HepG2 (cell line): ENCODE results near the gene CCDC201. TPM values are rescaled to one million over a fixed set of nuclear protein-coding genes. Genes with fewer than 3 reads are reported as not detected.
A peak's percentile ranks its signal among the peaks of the same experiment; 100 is the strongest.

Experiments
- BRCA1 ChIP-seq: sonication (generic); formaldehyde crosslinking; IDR thresholded peaks from 2 replicates; pipeline ENCODE4 v1.4.0; 2020; ENCODE audit warnings: missing genetic modification reagents
- HCFC1 ChIP-seq: fragments of 150-350 bp; IDR thresholded peaks from 2 replicates; pipeline ENCODE4 v1.6.1; 2014; ENCODE audit warnings: low read depth, low read length
- PLRG1 ChIP-seq: fragments of 450-650 bp; conservative IDR thresholded peaks from 2 replicates; pipeline ENCODE4 v1.6.1; 2016
- SSRP1 ChIP-seq: IDR thresholded peaks from 2 replicates; pipeline ENCODE4 v1.6.1; 2016; ENCODE audit warnings: control low read depth
- ZFX ChIP-seq: sonication (generic); formaldehyde crosslinking; IDR thresholded peaks from 2 replicates; pipeline ENCODE4 v1.4.0; 2020; ENCODE audit warnings: mild to moderate bottlenecking, low read depth, missing genetic modification reagents, moderate library complexity
- ZNF12 ChIP-seq: sonication (generic); formaldehyde crosslinking; IDR thresholded peaks from 2 replicates; pipeline ENCODE4 v1.5.0; 2020; ENCODE audit warnings: missing genetic modification reagents
- ZNF253 ChIP-seq: sonication (generic); formaldehyde crosslinking; IDR thresholded peaks from 2 replicates; pipeline ENCODE4 v1.8.0; 2022; ENCODE audit warnings: mild to moderate bottlenecking, missing genetic modification reagents, borderline replicate concordance
- ZNF274 ChIP-seq: sonication (generic); formaldehyde crosslinking; IDR thresholded peaks from 2 replicates; pipeline ENCODE4 v1.5.1; 2020; ENCODE audit warnings: mild to moderate bottlenecking, missing genetic modification reagents
- ZNF367 ChIP-seq: sonication (generic); formaldehyde crosslinking; IDR thresholded peaks from 2 replicates; pipeline ENCODE4 v1.4.0; 2020; ENCODE audit warnings: missing genetic modification reagents, borderline replicate concordance
- ZNF598 ChIP-seq: sonication (generic); formaldehyde crosslinking; IDR thresholded peaks from 2 replicates; pipeline ENCODE4 v1.5.1; 2020; ENCODE audit warnings: mild to moderate bottlenecking, missing genetic modification reagents, borderline replicate concordance
- ZNF839 ChIP-seq: sonication (generic); formaldehyde crosslinking; IDR thresholded peaks from 2 replicates; pipeline ENCODE4 v1.4.0; 2020; ENCODE audit warnings: missing genetic modification reagents, mild to moderate bottlenecking, borderline replicate concordance
- polyA plus RNA-seq, 8 experiments: library from polyadenylated mRNA; depleted of rRNA in 3 of 8; stranded (reverse) in 7 of 8; unstranded in 1 of 8; fragments of >200 nt; fragmentation: Illumina TruSeq in 4 of 8; extraction: Trizol in 4 of 8; gene quantifications; 2 replicates each; pipeline versions ENCODE4 v1.2.1 to v1.2.3, GENCODE V29; 2011 to 2016; ENCODE audit warnings: low read depth in 4 of 8, missing spikeins in 1 of 8, mixed read lengths in 1 of 8; ENCODE audit not compliant: insufficient read depth in 1 of 8
- total RNA-seq, 5 experiments: library from RNA; depleted of rRNA; stranded (reverse); fragments of >200 nt; fragmentation: Illumina TruSeq; extraction: Trizol; gene quantifications; 2 replicates each; pipeline ENCODE4 v1.2.3, GENCODE V29; 2016; ENCODE audit warnings: low read depth in 1 of 5
- TF ChIP-seq, protein P1 (sequence below): IDR thresholded peaks from 2 replicates; pipeline ENCODE4 v1.6.1; 2016; ENCODE audit warnings: low read depth
- TF ChIP-seq, protein P2 (sequence below): sonication (generic); formaldehyde crosslinking; IDR thresholded peaks from 2 replicates; pipeline ENCODE4 v1.5.1; 2020; ENCODE audit warnings: missing genetic modification reagents, mild to moderate bottlenecking, borderline replicate concordance
- TF ChIP-seq, protein P3 (sequence below), 2 experiments: IDR thresholded peaks; 2 replicates each; pipeline ENCODE4 v1.6.1; 2011 to 2012; ENCODE audit warnings: low read length in 2 of 2, borderline replicate concordance in 1 of 2, low read depth in 1 of 2, mild to moderate bottlenecking in 1 of 2, moderate library complexity in 1 of 2
- TF ChIP-seq, protein P4 (sequence below): sonication (generic); formaldehyde crosslinking; IDR thresholded peaks from 2 replicates; pipeline ENCODE4 v1.4.0; 2020; ENCODE audit warnings: mild to moderate bottlenecking, missing genetic modification reagents
- TF ChIP-seq, protein P5 (sequence below): sonication (generic); formaldehyde crosslinking; IDR thresholded peaks from 2 replicates; pipeline ENCODE4 v1.8.0; 2023; ENCODE audit warnings: mild to moderate bottlenecking, missing genetic modification reagents

The CCDC201 gene
- total and polyA plus RNA-seq, 2 of the 13 experiments (the other 11 are each of a cell fraction or from before 2014, with no cell fraction given): 0.92 TPM; not detected in 1

DNA sequence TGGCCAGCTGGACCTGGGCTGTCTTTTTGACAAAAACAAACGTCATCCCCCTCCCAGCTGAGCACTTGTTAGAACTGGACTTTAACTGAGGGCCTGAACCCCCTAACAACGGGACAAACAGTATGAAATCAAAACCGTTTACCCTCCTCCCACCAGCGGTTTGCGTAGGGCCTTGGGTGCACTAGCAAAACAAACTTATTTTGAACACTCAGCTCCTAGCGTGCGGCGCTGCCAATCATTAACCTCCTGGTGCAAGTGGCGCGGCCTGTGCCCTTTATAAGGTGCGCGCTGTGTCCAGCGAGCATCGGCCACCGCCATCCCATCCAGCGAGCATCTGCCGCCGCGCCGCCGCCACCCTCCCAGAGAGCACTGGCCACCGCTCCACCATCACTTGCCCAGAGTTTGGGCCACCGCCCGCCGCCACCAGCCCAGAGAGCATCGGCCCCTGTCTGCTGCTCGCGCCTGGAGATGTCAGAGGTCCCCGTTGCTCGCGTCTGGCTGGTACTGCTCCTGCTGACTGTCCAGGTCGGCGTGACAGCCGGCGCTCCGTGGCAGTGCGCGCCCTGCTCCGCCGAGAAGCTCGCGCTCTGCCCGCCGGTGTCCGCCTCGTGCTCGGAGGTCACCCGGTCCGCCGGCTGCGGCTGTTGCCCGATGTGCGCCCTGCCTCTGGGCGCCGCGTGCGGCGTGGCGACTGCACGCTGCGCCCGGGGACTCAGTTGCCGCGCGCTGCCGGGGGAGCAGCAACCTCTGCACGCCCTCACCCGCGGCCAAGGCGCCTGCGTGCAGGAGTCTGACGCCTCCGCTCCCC lies 15.5 kb upstream of the CCDC201 start, which contains the start of gene IGFBP1 (continued):
- peak; percentile 60; the same call in 1 of the 2 replicates for TF ChIP-seq ZNF367
- TF ChIP-seq, protein P1, sequence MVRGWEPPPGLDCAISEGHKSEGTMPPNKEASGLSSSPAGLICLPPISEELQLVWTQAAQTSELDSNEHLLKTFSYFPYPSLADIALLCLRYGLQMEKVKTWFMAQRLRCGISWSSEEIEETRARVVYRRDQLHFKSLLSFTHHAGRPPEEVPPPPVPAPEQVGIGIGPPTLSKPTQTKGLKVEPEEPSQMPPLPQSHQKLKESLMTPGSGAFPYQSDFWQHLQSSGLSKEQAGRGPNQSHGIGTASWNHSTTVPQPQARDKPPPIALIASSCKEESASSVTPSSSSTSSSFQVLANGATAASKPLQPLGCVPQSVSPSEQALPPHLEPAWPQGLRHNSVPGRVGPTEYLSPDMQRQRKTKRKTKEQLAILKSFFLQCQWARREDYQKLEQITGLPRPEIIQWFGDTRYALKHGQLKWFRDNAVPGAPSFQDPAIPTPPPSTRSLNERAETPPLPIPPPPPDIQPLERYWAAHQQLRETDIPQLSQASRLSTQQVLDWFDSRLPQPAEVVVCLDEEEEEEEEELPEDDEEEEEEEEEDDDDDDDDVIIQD (CRISPR knock-in tag): no peak; the same call in 1 of the 2 replicates
- TF ChIP-seq SSRP1 (CRISPR knock-in tag): peak; percentile 71; the same call in 1 of the 2 replicates
- no peak for TF ChIP-seq PLRG1
- TF ChIP-seq ZNF274 (CRISPR knock-in tag): peak; percentile 97
- TF ChIP-seq HCFC1: no peak
- TF ChIP-seq, protein P2, sequence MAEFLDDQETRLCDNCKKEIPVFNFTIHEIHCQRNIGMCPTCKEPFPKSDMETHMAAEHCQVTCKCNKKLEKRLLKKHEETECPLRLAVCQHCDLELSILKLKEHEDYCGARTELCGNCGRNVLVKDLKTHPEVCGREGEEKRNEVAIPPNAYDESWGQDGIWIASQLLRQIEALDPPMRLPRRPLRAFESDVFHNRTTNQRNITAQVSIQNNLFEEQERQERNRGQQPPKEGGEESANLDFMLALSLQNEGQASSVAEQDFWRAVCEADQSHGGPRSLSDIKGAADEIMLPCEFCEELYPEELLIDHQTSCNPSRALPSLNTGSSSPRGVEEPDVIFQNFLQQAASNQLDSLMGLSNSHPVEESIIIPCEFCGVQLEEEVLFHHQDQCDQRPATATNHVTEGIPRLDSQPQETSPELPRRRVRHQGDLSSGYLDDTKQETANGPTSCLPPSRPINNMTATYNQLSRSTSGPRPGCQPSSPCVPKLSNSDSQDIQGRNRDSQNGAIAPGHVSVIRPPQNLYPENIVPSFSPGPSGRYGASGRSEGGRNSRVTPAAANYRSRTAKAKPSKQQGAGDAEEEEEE: 0 out of 2 replicates have a peak, but pooled peaks have one; percentile 66
- peak; percentile 98 for TF ChIP-seq ZNF253 (CRISPR knock-in tag)
- TF ChIP-seq, protein P3, sequence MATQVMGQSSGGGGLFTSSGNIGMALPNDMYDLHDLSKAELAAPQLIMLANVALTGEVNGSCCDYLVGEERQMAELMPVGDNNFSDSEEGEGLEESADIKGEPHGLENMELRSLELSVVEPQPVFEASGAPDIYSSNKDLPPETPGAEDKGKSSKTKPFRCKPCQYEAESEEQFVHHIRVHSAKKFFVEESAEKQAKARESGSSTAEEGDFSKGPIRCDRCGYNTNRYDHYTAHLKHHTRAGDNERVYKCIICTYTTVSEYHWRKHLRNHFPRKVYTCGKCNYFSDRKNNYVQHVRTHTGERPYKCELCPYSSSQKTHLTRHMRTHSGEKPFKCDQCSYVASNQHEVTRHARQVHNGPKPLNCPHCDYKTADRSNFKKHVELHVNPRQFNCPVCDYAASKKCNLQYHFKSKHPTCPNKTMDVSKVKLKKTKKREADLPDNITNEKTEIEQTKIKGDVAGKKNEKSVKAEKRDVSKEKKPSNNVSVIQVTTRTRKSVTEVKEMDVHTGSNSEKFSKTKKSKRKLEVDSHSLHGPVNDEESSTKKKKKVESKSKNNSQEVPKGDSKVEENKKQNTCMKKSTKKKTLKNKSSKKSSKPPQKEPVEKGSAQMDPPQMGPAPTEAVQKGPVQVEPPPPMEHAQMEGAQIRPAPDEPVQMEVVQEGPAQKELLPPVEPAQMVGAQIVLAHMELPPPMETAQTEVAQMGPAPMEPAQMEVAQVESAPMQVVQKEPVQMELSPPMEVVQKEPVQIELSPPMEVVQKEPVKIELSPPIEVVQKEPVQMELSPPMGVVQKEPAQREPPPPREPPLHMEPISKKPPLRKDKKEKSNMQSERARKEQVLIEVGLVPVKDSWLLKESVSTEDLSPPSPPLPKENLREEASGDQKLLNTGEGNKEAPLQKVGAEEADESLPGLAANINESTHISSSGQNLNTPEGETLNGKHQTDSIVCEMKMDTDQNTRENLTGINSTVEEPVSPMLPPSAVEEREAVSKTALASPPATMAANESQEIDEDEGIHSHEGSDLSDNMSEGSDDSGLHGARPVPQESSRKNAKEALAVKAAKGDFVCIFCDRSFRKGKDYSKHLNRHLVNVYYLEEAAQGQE (IDR thresholded peaks at IDR 0.05; ENCODE audit: borderline replicate concordance in 1 of 2, low read depth in 1 of 2, low read length in 2 of 2): no peak; a peak in 1 of 4 replicates
- TF ChIP-seq ZNF839: peak; percentile 81; the same call in 1 of the 2 replicates
- TF ChIP-seq ZNF598 (CRISPR knock-in tag): peak; percentile 65; the same call in 1 of the 2 replicates
- peak; percentile 95 for TF ChIP-seq BRCA1
- TF ChIP-seq ZFX (CRISPR knock-in tag): peak; percentile 97
- TF ChIP-seq, protein P4, sequence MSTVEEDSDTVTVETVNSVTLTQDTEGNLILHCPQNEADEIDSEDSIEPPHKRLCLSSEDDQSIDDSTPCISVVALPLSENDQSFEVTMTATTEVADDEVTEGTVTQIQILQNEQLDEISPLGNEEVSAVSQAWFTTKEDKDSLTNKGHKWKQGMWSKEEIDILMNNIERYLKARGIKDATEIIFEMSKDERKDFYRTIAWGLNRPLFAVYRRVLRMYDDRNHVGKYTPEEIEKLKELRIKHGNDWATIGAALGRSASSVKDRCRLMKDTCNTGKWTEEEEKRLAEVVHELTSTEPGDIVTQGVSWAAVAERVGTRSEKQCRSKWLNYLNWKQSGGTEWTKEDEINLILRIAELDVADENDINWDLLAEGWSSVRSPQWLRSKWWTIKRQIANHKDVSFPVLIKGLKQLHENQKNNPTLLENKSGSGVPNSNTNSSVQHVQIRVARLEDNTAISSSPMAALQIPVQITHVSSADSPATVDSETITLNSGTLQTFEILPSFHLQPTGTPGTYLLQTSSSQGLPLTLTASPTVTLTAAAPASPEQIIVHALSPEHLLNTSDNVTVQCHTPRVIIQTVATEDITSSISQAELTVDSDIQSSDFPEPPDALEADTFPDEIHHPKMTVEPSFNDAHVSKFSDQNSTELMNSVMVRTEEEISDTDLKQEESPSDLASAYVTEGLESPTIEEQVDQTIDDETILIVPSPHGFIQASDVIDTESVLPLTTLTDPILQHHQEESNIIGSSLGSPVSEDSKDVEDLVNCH (CRISPR knock-in tag): 0 out of 2 replicates have a peak, but pooled peaks have one; percentile 48
- TF ChIP-seq ZNF12: peak; percentile 69
- TF ChIP-seq, protein P5, sequence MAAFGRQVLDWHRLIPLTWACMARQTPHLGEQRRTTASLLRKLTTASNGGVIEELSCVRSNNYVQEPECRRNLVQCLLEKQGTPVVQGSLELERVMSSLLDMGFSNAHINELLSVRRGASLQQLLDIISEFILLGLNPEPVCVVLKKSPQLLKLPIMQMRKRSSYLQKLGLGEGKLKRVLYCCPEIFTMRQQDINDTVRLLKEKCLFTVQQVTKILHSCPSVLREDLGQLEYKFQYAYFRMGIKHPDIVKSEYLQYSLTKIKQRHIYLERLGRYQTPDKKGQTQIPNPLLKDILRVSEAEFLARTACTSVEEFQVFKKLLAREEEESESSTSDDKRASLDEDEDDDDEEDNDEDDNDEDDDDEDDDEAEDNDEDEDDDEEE (CRISPR knock-in tag): peak; percentile 96
